NCI-H460 (cell line): ENCODE data around the gene HIP1. TPM values are rescaled to one million over a fixed set of nuclear protein-coding genes. Genes with fewer than 3 reads are reported as not detected.
A peak's percentile ranks its signal among the peaks of the same experiment; 100 is the strongest.
"Not testable (repeated sequence)": the region's sequence is repeated elsewhere in the genome, so short reads cannot be mapped to it uniquely, and the experiment has no call there.

Source experiments
- DNase-seq: peaks from one replicate; pipeline ENCODE4 v3.0.0-alpha.2; 2016; ENCODE audit warnings: low read depth; ENCODE audit errors: extremely low read depth
- total RNA-seq: library from RNA; depleted of rRNA; stranded (reverse); fragments of >200 nt; shearing (Covaris generic); gene quantifications from 2 replicates; pipeline ENCODE4 v1.2.3, GENCODE V29; 2014

HIP1 gene
- total RNA-seq, 1 experiment from 2014 or later = 8.1 TPM

GRCh38 chr7:75619636-75620035, 119.1 kb downstream of the HIP1 start:
- no peak for DNase-seq

GRCh38 chr7:75617634-75618234, 121.0 kb downstream of the HIP1 start:
- peak; percentile 19 for DNase-seq

- DNase-seq = no peak
These were observed 122.1 kb downstream of the HIP1 start for GRCh38 chr7:75616421-75617167.

GRCh38 chr7:75614401-75614800, 124.3 kb downstream of the HIP1 start:
- no peak for DNase-seq

- DNase-seq = no peak
These were observed 125.4 kb downstream of the HIP1 start for GRCh38 chr7:75613351-75613750.

GRCh38 chr7:75611557-75612178, 127.1 kb downstream of the HIP1 start:
- no peak for DNase-seq

GRCh38 chr7:75609416-75609815, 129.3 kb downstream of the HIP1 start:
- not testable (repeated sequence) for DNase-seq

- DNase-seq = no peak
These were observed 130.2 kb downstream of the HIP1 start for GRCh38 chr7:75608451-75609122.

GRCh38 chr7:75604408-75604807, 134.3 kb downstream of the HIP1 start:
- no peak for DNase-seq

GRCh38 chr7:75602831-75603230, 135.9 kb downstream of the HIP1 start:
- DNase-seq = not testable (repeated sequence)

- no peak for DNase-seq
These were observed 137.2 kb downstream of the HIP1 start for GRCh38 chr7:75601539-75601938.

- DNase-seq = not testable (repeated sequence)
These were observed 138.0 kb downstream of the HIP1 start for GRCh38 chr7:75600748-75601147.

GRCh38 chr7:75599244-75599781, 139.4 kb downstream of the HIP1 start:
- DNase-seq = no peak

GRCh38 chr7:75596727-75597614, 141.8 kb downstream of the HIP1 start:
- DNase-seq = no peak

GRCh38 chr7:75595766-75596165, 143.0 kb downstream of the HIP1 start:
- no peak for DNase-seq

- not testable (repeated sequence) for DNase-seq
These were observed 145.1 kb downstream of the HIP1 start for GRCh38 chr7:75593500-75594184.

- no peak for DNase-seq
These were observed 147.1 kb downstream of the HIP1 start for GRCh38 chr7:75591467-75592255.

GRCh38 chr7:75590373-75591005, 148.3 kb downstream of the HIP1 start:
- no peak for DNase-seq
